Urothelium cell line (cell line): ENCODE data around the gene STAP1.

ENCODE experiments used
- DNase-seq: peaks from one replicate; pipeline ENCODE4 v3.0.0; 2011; ENCODE audit warnings: low spot score, mixed read lengths
- FAIRE-seq: peaks from 2 replicates; lab custom pipeline; 2011; peaks lifted over from hg19 to GRCh38; lab: Jason Lieb, UNC

Gene STAP1

DNA sequence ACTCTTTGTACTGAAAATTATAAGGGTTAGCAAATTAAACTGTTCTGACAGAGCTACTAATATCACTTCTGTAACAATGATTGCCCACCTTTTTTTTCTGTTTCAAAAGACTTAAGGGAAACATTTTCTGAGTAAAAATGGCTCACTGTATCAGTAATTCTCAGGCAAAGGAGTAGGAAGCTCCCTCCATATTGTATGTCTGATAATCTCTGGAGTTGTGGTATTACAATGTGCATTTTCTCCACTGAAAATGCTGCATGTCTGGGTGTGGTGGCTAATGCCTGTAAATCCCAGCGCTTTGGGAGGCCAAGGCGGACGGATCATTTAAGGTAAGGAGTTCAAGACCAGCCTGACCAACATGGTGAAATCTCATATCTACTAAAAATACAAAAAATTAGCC lies 4.4 kb upstream of the STAP1 start:
- DNase-seq (no peak), FAIRE-seq (no peak)

DNA sequence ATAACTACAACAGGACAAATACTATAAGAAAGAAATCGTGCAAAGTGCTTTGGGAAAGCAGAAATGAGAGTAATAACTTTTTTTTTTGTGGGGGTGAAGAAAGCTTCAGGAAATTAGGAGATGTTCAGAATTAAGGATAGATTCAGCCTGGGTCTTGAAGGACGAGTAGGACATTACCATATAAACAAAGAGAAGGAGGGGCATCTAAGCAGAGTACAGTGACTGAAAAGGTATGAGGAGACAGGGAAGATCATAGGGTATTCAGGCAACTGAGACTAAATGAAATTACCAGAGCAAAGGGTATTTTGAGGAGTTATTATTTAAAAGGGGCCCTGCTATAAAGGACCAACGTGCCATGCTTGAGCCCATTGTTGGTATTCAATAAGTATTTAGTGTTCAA lies 3.1 kb upstream of the STAP1 start:
- FAIRE-seq (no peak), DNase-seq (no peak)

DNA sequence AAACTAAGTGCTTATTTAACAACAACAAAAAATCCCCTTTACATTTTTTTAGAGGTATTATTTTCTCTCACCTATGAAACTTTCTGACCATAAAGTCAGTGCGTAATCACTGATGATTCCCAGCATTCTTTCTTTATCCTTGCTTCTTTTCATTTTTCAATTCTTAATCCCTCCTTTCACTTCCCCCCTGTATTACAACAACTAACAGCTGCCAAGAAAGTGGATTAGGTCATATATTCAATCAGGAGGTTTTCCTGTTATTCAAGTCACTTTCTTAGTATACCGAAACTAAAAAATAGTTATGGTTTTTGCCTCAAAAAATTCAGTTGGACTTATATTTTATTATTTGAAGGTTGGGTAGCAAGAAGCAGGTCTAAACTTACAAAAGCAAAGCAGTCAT lies 2.1 kb upstream of the STAP1 start:
- DNase-seq, result no peak
- FAIRE-seq, result no peak

GRCh38 chr4:67565284-67565683 lies 6.8 kb downstream of the STAP1 start:
- FAIRE-seq, result no peak
- DNase-seq, result no peak

GRCh38 chr4:67566335-67566734 lies 7.8 kb downstream of the STAP1 start:
- DNase-seq (no peak), FAIRE-seq (no peak)

GRCh38 chr4:67568820-67569219 lies 10.3 kb downstream of the STAP1 start:
- DNase-seq, result no peak
- no peak for FAIRE-seq

DNA sequence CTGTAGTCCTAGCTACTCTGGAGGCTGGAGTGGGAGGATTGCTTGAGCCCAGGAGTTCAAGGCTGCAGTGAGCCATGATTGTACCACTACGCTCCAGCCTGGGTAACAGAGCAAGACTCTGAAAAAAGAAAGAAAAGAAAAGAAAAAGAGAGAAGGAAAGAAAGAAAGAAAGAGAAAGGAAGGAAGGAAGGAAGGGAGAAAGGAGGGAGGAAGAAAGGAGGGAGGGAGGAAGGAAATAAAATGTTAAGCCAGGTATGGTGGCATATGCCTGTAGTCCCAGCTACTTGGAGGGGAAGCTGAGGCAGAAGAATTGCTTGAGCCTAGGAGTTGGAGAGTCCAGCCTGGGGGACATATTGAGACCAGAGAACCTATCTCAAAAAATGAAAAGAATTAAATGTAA lies 12.0 kb downstream of the STAP1 start:
- DNase-seq (no peak), FAIRE-seq (no peak)

- DNase-seq, result no peak
- FAIRE-seq, result no peak
Observed at GRCh38 chr4:67571975-67572374, 13.4 kb downstream of the STAP1 start.

DNA sequence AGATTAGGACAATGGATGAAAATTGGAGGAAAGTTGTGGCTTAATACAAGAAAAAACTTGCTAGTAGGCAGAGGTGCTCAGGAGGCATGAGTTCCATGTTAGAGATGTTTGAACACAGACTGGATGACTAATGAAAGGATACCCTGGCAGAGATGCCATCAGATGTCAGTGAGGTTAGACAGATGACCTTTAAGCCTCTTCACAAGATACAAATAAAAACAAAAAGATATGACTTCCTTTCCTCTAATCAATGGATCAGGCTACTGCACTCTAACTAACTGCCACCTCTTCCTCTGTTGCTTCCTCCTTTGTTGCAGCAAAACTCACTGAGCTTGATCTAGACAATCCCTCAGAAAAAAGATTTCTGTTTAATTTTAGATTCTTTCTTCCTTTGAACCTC lies 14.7 kb downstream of the STAP1 start:
- DNase-seq, result no peak
- FAIRE-seq, result no peak

DNA sequence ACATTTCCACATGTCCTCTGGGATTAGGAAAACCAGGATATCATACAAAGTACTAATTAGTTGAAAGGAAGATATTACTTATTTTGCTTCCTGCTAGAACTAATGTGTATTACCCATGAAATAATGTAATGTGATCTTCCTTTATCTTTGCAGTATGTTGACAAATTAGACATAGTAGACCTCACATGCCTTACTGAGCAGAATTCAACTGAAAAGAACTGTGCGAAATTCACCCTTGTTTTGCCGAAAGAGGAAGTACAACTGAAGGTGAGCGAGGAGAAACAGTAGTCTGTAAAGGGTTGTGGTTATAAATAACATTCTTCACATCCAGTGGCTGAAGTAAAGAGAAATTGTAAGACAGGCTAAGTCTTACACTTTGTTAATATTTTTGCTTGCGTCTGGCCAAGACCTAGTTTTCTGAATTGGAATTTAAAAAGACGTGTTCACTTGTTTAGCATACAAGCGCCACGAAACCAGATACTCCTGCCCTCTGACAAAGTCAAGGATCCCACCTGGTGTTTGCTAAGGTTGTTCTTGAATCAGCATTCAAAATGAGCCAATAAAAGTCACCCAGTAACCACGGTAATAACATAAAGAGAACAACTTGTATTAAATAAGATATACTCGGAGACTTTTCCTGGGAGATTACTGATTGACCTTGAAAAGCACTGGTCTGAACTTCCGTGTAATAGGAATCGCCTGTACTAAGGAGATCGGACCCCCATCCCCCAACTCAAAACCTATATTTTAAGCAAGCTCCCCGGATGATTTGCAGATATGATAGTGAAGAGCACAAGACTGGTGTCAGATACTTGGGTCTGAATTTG lies 16.9 kb downstream of the STAP1 start:
- no peak for FAIRE-seq
- no peak for DNase-seq

GRCh38 chr4:67576059-67576466 lies 17.5 kb downstream of the STAP1 start:
- no peak for FAIRE-seq

GRCh38 chr4:67576538-67576937 lies 18.0 kb downstream of the STAP1 start:
- DNase-seq (no peak), FAIRE-seq (no peak)

More at GRCh38 chr4:67576059-67576466, 17.5 kb downstream of the STAP1 start:
- DNase-seq, result no peak

- FAIRE-seq, result no peak
- DNase-seq, result no peak
Observed at GRCh38 chr4:67580577-67580976, 22.1 kb downstream of the STAP1 start.

GRCh38 chr4:67581208-67581857 lies 22.8 kb downstream of the STAP1 start:
- FAIRE-seq, result no peak
- no peak for DNase-seq

GRCh38 chr4:67581913-67582312 lies 23.4 kb downstream of the STAP1 start:
- DNase-seq, result no peak
- no peak for FAIRE-seq

- DNase-seq (no peak), FAIRE-seq (no peak)
Observed at GRCh38 chr4:67584496-67584895, 26.0 kb downstream of the STAP1 start.

GRCh38 chr4:67587156-67587555 lies 28.6 kb downstream of the STAP1 start:
- FAIRE-seq (no peak), DNase-seq (no peak)

GRCh38 chr4:67593741-67594175 lies 35.2 kb downstream of the STAP1 start:
- DNase-seq (no peak), FAIRE-seq (no peak)

- no peak for FAIRE-seq
Observed at GRCh38 chr4:67603310-67604028, 44.9 kb downstream of the STAP1 start.

DNA sequence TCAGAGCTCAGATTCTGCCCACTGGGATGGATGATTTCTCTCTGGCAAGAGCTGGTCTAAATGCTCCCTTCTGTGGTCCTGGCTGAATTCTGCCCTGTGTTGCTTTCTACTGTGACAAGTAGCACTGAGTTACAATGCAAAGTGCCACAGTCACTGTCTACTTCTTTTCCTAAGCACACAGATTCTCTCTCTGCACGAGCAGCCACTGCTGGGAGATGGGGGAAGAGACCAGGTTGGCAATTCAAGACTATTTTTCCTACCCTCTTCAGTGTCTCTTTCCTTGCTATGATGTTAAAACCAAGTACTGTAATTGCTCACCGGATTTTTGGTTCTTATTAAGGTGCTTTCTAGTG lies 45.5 kb downstream of the STAP1 start:
- FAIRE-seq (no peak), DNase-seq (no peak)

More at GRCh38 chr4:67603310-67604028, 44.9 kb downstream of the STAP1 start:
- DNase-seq, result no peak

DNA sequence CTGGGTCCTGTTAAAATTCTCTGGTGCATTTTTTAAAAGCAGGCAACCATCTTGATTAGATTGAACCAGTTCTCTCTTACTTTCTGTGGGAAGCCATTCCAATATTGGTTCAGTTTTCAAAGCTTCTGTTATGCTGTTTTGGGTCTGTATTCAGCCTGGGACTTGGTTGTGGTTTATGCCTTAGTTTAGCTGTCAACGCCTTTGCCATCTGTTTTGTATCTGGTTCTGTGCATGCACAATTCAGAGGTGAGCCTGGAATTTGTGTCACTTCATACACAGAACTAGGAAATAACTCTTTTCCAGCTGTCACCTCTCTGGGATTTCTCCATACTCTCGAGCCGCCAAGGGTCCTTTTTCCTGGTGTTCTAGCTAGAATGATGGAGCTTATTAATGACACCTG lies 46.2 kb downstream of the STAP1 start:
- no peak for DNase-seq
- no peak for FAIRE-seq

DNA sequence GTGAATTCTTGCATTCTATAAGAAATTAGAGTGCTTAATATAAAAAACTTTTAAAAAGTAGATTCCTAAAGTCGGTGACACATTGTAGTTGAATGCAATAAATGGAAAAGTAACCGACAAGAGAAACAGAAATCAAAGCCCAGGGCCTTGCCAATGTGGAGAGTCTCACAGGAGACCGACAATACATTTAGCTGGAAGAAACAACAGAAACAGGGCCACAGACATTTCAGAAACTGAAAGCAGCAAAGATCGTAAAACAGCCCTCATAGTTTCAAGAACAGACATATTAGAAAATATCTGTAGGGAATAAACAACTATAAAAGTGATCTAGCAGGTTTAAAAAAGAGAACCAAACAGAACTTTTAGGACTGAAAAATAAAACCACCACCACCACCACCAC lies 49.5 kb downstream of the STAP1 start:
- DNase-seq (no peak), FAIRE-seq (no peak)
